ENCODE data around the gene SLF1. TPM values are rescaled to one million over a fixed set of nuclear protein-coding genes. Genes with fewer than 3 reads are reported as not detected.

The SLF1 gene
- total RNA-seq, 1 donor from 2014 or later, result 2.7 TPM

DNA sequence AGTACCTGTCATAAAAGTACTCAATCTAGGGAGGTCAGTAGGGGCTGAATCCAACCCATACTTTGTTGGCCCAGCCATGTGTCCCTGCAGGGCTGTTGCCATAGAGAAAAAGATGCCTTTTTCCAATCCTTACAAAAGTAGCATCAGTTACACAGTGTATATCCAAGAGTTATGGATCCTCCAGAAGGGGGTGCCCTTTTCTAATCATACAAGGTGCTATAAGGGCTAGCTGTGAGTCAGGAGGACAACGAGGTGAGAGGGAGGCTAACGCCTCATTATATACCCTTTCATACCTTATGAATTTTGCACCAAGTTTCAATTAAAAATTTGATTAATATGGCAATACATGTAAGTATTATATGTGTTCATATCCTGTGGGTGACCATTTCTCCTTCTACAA is 4.9 kb upstream of the SLF1 start:
- Histone ChIP-seq H3K27me3 (ENCODE audit: control insufficient read depth, insufficient read depth, low read length) (no peaks in the 10 kb centered on the region), H3K4me3 (ENCODE audit: low read depth, low read length) (no peak overlapping the region), H3K36me3 (ENCODE audit: control insufficient read depth, insufficient read depth, low read length) (no peaks in the 10 kb centered on the region)
- peak; percentile 24 for TF ChIP-seq CTCF (IDR thresholded peaks at IDR 0.05; ENCODE audit: insufficient read depth, low read length, poor library complexity, severe bottlenecking)
- no peak for DNase-seq (ENCODE audit: low read depth)

- no peaks in the 10 kb centered on the region for H3K27me3 ChIP-seq (ENCODE audit: control insufficient read depth, insufficient read depth, low read length)
- no peak overlapping the region for H3K4me3 ChIP-seq (ENCODE audit: low read depth, low read length)
- no peak for TF ChIP-seq CTCF (IDR thresholded peaks at IDR 0.05; ENCODE audit: insufficient read depth, low read length, poor library complexity, severe bottlenecking)
- H3K36me3 ChIP-seq (ENCODE audit: control insufficient read depth, insufficient read depth, low read length), result no peaks in the 10 kb centered on the region
- DNase-seq (ENCODE audit: low read depth), result no peak
Measured at GRCh38 chr5:94614156-94614805, 4.2 kb upstream of the SLF1 start.

GRCh38 chr5:94615862-94616261 is 2.6 kb upstream of the SLF1 start:
- no peak for DNase-seq (ENCODE audit: low read depth)
- no peak overlapping the region for H3K4me3 ChIP-seq (ENCODE audit: low read depth, low read length)
- no peaks in the 10 kb centered on the region for H3K27me3 ChIP-seq (ENCODE audit: control insufficient read depth, insufficient read depth, low read length)
- H3K36me3 ChIP-seq (ENCODE audit: control insufficient read depth, insufficient read depth, low read length), result no peaks in the 10 kb centered on the region
- no peak for TF ChIP-seq CTCF (IDR thresholded peaks at IDR 0.05; ENCODE audit: insufficient read depth, low read length, poor library complexity, severe bottlenecking)

- Histone ChIP-seq H3K36me3 (ENCODE audit: control insufficient read depth, insufficient read depth, low read length) (no peaks in the 10 kb centered on the region), H3K27me3 (ENCODE audit: control insufficient read depth, insufficient read depth, low read length) (no peaks in the 10 kb centered on the region), H3K4me3 (ENCODE audit: low read depth, low read length) (peak overlapping the region; percentile 78)
- DNase-seq (ENCODE audit: low read depth), result peak; percentile 26
- no peak for TF ChIP-seq CTCF (IDR thresholded peaks at IDR 0.05; ENCODE audit: insufficient read depth, low read length, poor library complexity, severe bottlenecking)
Measured at GRCh38 chr5:94618029-94618492, 408 bp upstream of the SLF1 start.

GRCh38 chr5:94620256-94620655 is 1.8 kb downstream of the SLF1 start:
- no peak for DNase-seq (ENCODE audit: low read depth)
- H3K27me3 ChIP-seq (ENCODE audit: control insufficient read depth, insufficient read depth, low read length), result no peaks in the 10 kb centered on the region
- TF ChIP-seq CTCF (IDR thresholded peaks at IDR 0.05; ENCODE audit: insufficient read depth, low read length, poor library complexity, severe bottlenecking), result no peak
- H3K4me3 ChIP-seq (ENCODE audit: low read depth, low read length), result no peak overlapping the region
- no peaks in the 10 kb centered on the region for H3K36me3 ChIP-seq (ENCODE audit: control insufficient read depth, insufficient read depth, low read length)

DNA sequence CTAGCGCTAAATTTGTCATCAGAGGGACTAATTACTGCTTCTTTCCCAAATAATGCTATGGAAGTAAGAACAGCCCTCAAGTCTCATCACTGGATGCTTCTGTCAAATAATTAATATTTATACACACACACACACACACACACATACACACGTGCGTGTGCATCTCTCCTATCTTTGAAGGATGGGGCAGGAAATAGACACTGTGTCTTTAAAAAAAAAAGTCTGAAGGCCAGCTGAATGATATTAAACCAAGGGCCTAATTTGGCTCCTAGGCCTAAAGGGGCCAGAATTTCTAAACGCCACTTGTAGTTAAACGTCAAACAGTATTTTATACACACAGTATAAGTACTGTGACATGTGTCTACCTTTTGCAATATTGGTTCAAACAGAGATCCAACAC is 3.3 kb downstream of the SLF1 start:
- H3K27me3 ChIP-seq (ENCODE audit: control insufficient read depth, insufficient read depth, low read length), result no peaks in the 10 kb centered on the region
- DNase-seq (ENCODE audit: low read depth), result no peak
- H3K36me3 ChIP-seq (ENCODE audit: control insufficient read depth, insufficient read depth, low read length), result no peaks in the 10 kb centered on the region
- TF ChIP-seq CTCF (IDR thresholded peaks at IDR 0.05; ENCODE audit: insufficient read depth, low read length, poor library complexity, severe bottlenecking), result no peak
- H3K4me3 ChIP-seq (ENCODE audit: low read depth, low read length), result no peak overlapping the region

All from kidney epithelial cell (primary cell).